Inferior parietal cortex (tissue), 1 donor: Measurements from ENCODE around the gene ERCC1.

Source experiments
- DNase-seq: peaks from one replicate; pipeline ENCODE4 v3.0.0-alpha.2; 2016; ENCODE audit errors: extremely low spot score

ERCC1 gene

GRCh38 chr19:45364696-45365095, 59.0 kb downstream of the ERCC1 start:
- no peak for DNase-seq

- no peak for DNase-seq
Observed at GRCh38 chr19:45363861-45364459, 59.8 kb downstream of the ERCC1 start.

- DNase-seq = no peak
Observed at GRCh38 chr19:45362291-45362690, 61.4 kb downstream of the ERCC1 start.

- no peak for DNase-seq
Observed at GRCh38 chr19:45361608-45362007, 62.1 kb downstream of the ERCC1 start.

GRCh38 chr19:45358213-45358792, 65.4 kb downstream of the ERCC1 start:
- no peak for DNase-seq

GRCh38 chr19:45357445-45357783, 66.3 kb downstream of the ERCC1 start:
- DNase-seq = no peak
